Measurements from ENCODE around the gene GPR62.
"Not testable (repeated sequence)": the region's sequence is repeated elsewhere in the genome, so short reads cannot be mapped to it uniquely, and the experiment has no call there.

Gene GPR62, protein sequence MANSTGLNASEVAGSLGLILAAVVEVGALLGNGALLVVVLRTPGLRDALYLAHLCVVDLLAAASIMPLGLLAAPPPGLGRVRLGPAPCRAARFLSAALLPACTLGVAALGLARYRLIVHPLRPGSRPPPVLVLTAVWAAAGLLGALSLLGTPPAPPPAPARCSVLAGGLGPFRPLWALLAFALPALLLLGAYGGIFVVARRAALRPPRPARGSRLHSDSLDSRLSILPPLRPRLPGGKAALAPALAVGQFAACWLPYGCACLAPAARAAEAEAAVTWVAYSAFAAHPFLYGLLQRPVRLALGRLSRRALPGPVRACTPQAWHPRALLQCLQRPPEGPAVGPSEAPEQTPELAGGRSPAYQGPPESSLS

DNA sequence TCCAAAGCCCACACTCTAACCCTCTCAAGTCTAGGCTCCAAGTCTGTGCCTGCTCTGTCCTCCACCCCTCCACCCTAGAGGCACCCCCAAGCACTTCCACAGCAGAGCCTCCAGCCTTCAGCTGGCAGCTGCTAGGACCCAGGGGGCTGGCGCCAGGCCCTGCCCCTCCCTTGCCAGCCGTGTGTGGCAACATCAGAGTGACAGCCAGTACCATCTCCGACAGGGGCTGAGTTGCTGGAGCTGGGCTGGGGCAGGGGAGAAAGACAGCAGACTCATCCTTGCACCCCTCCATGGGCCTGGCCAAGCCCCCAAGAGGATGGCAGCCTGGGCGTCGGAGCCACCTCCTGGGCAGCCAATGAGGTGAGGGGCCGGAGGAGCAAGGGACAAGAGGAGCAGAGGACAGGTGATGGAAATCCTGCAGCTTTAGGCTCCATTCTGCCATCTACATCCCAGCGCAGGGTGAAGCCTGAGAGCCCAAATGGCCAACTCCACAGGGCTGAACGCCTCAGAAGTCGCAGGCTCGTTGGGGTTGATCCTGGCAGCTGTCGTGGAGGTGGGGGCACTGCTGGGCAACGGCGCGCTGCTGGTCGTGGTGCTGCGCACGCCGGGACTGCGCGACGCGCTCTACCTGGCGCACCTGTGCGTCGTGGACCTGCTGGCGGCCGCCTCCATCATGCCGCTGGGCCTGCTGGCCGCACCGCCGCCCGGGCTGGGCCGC, at the start of gene GPR62:
GPR62 (plus strand) TSS at position 207 of the 718 bp plus-strand sequence; CDS start at position 479, 272 bp downstream.
- DNase-seq (ENCODE audit: low read depth) = no peak

DNA sequence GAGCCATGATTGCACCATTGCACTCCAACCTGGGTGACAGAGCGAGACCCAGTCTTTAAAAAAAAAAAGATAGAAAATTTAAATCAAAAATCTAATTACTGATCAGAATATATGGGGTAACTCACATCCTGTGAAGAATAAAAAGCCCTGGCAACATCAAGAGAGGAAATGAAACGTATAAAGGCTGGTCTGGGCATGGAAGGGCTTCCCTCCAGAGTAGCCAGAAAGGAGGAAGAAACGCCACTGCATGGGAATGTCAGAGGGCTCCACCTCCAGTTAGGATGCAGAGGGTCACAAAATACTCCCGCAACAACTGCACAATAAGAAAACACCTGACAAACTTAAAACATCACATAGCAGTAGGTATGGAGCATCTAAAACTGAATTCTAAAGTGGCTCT, 47.2 kb upstream of the GPR62 start:
- DNase-seq (ENCODE audit: low read depth) = no peak

DNA sequence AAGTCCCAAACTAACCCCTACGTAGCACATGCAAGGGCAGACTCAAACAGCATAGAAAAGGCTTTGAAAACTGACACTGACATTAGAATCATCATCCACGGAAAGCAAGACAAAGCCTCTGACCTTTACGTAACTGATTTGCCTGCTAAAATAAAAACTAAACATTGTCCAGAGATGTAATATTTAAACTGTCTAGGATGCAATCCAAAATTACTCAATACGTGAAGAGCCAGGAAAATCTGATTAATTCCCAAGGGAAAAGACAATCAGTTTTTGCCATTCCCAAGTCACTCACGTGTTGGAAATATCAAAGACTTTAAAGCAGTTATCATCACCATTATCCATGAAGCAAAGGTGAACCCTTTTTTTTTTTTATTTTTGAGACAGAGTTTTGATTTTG, 38.8 kb upstream of the GPR62 start:
- DNase-seq (ENCODE audit: low read depth) = no peak

DNA sequence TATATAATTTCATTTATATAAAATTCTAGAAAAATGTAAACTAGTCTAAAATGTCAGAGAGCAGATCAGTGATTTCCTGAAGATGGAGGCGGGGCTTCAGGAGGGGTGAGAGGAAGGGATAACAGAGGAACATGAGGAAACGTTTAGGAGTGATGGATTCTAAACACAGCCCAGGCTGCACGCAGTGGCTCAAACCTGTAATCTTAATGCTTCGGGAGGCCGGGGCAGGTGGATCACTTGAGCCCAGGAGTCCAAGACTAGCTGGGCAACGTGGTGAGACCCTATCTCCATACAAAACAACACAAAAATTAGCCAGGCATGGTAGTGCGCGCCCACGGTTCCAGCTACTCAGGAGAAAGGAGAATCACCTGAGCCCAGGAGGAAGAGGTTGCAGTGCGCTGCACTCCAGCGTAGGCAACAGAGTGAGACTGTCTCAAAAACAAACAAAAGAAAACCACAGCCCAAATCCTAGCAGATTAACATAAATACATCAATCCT, 34.1 kb upstream of the GPR62 start:
- no peak for DNase-seq (ENCODE audit: low read depth)

DNA sequence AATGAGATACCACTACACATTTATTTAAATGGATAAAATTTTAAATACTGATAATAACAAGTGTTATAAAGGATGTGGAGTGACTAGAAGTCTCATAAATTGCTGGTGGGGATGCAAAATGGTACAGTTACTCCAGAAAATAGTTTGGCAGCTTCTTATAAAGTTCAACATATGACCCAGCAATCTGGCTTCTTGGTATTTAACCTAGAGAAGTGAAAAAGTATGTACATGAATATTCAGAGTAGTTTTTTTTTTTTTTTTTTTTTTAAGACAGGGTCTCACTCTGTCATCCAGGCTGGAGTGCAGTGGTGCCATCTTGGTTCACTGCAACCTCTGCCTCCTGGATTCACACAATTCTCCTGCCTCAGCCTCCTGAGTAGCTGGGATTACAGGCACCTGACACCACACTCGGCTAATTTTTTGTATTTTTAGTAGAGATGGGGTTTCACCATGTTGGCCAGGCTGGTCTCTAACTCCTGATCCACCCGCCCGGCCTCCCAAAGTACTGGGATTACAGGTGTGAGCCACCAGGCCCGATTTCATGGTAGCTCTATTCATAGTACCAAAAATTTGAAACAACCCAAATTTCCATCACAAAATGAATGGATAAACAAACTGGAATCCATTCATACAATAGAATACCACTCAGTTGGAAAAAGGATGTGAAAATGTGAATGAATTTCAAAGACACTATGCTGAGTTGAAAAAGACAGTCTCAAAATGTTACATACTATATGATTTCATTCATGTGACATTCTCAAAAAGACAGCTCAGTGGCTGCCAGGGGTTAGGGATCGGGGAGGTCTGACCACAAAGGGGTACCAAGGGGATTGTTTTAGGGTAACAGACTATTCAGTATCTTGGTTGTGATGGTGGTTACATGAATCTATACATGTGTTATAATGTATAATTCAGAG, 27.9 kb upstream of the GPR62 start:
- no peak for DNase-seq (ENCODE audit: low read depth)

DNA sequence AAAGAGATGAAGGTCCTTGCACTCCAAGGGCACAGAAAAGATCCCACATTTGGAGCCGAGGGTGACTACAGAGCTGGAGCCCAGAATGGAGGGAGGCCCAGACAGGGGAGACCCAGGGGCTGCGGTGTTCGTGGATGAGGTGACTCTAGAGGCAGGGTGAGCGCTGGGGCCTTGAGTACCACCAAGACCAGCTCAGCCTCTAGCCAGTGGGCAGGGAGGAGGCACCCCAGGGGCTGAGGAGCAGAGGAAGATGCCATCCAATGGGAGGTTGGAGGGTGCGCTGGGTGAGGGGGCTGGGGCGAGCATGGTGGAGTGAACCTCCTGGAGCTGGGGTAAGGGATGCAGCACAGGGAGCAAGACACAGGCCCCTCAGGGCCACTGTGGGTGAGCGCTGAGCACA, 26.7 kb upstream of the GPR62 start:
- no peak for DNase-seq (ENCODE audit: low read depth)

DNA sequence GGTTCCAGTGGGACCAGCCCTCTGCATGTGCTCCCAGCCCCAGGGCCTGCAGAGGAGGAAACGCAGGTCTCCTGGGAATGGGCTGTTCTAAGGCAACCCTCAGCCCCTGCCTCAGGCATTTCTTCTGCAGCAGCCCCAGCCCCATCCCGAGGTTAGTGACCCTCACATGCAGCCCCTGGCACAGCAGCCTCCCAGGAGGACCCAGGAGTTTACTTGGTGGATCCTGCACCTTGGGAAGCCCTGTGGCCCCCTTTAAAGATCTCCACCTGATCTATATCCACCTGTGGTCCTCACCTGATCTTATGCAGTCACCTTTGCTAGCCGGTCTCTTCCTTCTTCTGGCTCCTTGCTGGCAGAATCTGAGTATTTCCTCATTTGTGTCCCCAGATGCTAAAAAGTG, 26.2 kb upstream of the GPR62 start:
- DNase-seq (ENCODE audit: low read depth) = not testable (repeated sequence)

DNA sequence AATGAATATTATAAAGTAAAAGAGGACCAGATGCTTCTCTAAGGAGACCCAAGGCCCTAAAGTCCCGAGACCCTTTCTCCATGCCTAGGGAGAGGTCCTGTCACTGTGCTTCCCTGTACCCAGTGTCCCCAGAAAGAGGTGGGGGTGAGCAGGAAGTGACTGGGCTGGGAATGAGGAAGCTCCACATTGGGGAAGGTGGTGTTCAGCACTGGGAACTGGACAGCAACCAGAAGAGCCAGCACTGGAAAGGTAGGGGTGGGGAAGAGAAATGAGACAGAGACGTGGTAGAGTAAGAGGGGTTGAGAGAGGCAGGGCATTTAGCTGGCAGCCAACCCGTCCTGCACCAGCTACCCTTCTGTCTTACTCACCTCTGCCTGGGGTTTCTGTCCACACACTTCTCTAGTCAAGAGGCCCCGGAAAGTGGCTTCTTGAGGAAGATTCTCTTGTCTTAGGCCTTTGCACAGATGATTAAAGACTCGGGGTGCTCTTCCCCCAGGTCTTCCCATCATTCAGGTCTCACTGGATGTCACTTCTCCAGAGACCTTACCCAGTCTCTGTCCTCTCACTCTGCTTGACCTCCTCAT, 25.7 kb upstream of the GPR62 start:
- DNase-seq (ENCODE audit: low read depth) = no peak

DNA sequence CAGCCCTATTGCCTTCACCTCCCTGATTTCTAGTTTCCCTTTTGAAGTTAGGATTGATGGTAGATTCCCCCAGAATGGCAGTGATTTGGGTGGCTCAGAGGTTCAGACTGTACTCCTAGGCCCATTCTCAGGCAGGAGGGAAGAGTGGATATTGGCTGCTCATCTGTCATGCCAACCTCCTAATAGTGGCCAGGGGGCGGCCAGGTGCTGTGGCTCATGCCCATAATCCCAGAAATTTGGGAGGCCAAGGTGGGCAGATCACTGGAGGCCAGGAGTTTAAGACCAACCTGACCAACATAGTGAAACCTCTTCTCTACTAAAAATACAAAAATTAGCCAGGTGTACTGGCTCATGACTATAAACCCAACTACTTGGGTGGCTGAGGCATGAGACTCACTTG, 24.7 kb upstream of the GPR62 start:
- DNase-seq (ENCODE audit: low read depth) = no peak

DNA sequence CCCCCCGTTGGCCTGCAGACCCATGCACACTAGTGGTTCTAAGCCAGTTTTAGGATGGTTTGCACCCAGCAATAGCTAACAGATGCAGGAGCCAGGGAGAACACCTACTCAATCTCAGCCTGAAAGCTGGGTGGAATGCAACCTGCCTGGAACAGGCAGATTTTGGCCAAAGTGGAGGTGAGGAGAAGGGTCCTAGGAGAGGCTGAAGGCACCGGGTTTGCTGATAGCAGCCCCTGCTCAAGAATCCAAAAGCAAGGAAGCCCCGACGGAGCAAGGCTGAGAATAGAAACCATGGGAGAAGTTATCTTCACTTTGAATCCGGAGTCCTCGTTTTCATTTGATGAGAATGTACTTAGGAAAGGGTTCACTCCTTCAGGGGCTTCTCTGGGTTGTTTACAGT, 23.4 kb upstream of the GPR62 start:
- no peak for DNase-seq (ENCODE audit: low read depth)

DNA sequence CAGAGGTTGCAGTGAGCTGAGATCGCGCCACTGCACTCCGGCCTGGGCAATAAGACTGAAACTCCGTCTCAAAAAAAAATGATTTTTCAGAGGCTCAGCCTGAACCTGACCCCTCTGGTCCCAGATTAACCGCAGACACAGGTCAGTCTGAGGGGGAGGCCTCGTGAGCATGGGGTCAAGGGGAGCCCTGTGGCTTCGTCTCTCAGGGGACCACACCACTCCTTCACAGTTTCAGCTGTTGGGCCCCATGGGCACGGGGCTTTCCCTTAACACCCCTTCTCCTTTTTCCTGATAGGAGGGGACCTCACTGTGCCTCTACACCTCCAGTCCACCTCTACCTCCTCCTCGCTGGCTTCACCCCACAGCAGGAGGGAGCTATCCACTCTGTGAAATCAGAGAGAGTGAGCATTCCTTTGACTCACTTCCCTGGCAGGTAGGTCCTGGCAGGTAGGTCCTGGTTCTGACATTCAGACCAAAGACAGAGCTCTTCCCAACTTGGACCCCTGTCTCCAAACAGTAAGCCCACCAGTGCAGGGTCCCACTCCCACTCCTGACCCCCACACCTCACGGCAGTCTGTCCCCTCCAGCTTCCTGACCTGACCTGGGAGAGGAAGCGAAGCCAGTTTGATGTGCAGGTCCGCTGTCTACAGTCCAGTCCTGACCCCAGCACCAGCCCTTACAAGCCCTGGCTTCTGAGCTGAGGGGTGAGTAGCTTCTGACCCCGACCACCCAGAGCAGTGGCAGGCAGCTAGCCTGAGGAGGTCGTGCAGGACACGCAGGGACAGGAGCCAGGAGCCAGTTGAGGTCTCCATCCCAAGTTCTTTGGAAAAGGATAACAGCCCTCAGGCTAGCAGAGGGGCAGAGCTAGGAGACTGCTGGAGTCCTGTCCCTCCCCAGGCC, 22.5 kb upstream of the GPR62 start:
- DNase-seq (ENCODE audit: low read depth) = no peak

DNA sequence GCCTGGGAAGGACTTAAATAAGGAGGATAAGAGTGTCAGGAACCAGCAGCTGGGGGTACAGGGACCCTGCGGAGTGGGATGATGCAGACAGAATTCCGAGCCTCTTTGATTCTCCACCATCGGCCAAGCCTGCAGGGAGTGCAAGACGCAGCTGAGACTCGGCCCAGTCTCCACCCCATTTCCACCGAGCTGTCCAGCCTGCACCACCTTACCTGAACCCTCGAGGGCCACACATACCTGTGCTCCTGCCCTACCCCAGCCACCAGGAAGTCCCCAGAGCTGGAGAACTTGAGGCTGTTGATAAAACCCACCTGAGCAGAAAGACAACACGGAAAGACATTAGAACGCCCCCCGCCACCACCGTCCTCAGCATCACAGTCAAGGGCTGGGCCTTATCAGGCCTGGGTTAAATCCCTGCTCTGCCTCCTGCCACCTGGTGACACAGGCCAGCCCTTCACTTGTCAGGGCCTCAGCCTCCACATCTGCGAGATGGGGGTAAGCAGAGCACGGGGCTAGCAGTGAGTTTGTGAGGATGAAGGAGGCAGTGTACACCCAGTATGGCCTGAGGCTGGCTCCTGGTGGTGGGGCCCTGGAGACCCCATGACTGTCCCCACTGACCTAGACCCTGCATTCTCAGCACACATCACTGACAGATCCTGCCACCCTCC, 21.6 kb upstream of the GPR62 start:
- no peak for DNase-seq (ENCODE audit: low read depth)

DNA sequence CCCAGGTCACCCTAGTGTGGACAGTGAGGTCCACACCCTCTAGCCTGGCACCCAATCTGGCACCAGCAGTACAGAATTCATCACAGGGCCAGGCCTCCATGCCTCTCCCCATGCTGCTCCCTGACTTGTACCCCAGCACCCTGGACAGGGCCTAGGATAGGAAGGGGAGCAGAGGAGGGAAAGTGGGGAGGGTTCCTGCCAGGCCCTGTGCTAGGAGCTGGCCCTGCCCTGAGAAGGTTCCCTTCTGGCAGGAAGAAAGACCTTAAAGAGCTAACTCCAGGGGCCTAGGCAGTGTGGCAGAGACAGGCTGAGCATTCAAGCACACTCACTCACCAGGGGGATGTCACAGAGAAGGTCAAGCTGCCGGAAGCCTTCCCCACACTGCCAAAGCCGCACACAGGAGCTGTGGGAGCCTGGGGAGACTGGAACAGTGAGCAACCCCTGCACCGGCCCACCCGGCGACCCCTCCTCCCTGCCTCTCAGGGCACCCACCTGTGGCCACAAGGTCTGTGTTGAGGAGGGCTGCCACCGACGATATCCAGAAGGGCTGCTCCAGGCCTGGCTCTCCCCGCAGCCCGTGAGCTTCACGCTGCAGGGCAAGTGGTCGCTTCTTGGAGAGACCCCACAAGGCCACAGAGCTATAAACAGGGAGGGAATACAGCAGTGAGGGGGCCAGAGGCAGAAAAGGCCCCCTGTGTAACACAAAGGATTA, 20.9 kb upstream of the GPR62 start:
- DNase-seq (ENCODE audit: low read depth) = no peak

DNA sequence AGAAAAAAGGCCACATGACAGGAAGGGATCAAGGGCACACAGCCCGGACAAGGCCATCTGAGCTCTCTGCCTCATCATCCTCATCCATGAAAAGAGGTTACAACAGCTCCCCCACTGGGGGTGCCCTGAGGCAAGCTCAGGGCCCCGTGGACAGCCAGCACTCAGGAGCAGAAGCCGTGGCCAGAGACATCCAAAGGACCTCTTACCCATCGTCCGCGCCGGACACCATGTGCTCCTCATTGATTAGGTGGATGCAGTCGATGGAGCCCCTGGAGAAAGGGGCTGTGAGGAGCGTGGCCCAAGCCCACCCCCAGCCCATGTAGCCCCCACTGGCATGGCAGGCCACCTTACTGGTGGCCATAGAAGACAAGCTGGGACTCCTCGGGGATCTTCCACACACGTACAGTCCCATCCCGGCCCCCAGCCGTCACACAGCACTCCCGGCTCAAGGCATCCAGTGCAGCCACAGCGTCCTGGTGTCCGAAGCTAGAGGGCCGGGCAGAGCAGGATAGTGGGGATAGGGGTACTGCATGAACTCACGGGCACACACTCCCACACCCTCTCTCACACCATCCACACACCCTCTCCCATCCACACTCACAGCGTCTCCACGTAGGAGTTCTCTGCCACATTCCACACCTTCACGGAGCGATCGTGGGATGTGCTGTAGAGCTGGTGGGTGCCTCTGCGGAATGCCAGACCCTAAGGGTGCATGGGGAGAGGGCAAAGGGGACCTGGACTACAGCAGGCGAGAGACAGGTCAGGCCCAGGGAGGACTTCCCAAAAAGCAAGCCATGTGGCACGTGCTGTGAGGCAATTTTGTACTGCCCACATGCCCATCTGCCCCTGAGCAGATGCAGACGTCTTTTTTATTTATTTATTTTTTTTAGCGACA, 19.9 kb upstream of the GPR62 start:
- no peak for DNase-seq (ENCODE audit: low read depth)

DNA sequence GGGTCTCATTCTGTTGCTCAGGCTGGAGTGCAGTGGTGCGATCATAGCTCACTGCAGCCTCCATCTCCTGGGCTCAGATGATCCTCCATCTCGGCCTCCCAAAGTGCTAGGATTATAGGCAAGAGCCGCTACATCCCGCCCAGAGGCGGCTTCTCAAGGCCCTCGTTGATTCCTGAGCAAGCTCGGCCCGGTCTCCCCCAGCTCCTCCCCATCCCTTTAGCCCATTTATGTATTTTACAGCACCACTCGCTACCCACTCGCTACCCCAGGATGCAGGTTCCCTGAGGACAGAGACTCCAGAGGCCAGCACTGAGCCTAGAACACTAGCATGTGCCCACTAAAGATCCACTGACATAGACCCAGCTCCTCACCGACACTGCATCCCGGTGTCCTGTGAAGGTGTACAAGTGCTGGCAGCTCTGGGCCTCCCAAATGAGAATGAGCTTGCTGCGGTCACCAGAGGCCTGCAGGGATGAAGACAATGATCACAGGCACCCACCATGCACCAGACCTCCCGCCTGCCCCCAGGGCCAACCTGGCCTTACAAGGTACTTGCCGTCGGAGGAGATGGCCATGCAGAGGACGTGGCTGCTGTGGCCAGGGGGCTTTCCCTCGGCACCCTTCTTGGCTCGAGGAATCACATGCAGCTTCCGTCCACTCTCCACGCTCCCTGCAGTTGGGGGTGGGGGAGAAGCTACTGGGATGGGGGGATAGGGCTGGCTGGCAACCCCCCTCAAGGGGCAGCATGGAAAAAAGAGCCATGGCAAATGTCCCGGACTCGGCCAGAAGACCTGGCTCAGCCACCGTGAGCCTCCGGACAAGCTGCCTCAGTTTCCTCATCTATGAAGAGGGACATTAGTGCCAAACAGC, 19.1 kb upstream of the GPR62 start:
- DNase-seq (ENCODE audit: low read depth) = no peak

DNA sequence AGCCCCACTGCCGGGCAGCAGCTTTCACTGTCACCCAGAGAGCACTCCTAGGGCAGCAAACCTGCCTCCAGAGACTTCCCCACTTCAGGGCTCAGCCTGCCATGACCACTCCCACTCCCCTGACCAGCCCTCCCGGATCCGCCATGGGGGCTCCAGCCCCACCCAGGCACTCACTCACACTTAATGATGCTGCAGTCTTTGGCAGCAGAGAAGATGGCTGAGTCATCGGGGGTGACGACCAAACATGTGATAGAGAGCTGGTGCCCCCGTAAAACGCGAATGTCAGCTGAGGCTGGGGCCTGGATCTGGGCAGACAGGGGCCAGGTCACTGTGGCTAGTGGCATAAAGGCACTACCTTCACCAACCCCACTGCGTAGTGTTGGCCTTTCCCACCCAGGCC, 18.2 kb upstream of the GPR62 start:
- no peak for DNase-seq (ENCODE audit: low read depth)

DNA sequence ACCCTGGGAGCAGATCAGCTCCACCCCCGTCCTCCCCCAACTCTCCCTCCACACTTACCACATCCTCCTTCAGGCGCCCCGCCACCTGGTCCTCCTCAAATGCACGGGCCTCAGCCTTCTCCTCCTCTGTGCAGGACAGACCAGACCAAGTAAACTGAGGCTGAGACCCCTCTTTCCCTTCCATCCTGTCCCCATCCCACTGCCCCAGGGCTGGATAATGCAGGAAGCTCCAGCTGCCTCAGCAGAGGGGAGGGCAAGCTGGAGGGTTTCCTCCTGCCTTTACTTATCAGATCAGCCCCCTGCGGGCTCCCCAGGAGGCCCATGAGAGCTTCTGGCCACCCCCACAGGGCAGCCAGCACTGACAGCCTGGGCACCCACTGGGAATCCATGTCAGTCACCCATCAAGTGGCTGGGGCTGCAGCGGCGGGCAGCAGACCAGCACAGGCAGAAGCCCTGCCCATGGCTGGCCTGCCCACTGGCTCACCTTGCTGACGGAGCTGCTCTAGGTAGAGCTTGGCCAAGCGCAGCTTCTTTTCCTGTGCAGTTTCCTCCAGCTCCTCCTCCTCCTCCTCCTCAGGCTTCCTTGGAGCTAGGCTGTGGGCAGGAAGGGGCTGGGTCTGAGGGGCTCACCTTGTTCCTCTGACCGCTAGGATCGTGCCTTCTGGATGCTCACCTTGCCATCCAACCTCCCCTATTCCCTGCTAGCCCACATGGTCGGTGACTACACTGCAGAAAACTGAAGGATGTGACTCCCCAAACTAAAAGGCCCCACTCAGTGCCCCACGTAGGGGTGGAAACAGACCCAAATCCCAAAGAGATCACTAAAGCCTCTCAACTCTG, 17.4 kb upstream of the GPR62 start:
- DNase-seq (ENCODE audit: low read depth) = no peak
